Natural killer cell (primary cell): ENCODE data around the gene BLOC1S6. TPM values are rescaled to one million over a fixed set of nuclear protein-coding genes. Genes with fewer than 3 reads are reported as not detected.

Source experiments
- ATAC-seq, 3 donors: fragments of 150-1000 bp in 2 of 3; fragments of 200-7000 bp in 1 of 3; cut with Tn5 transposase; 1 replicate in 1 of 3; 2 replicates in 2 of 3; pipeline ENCODE4 v1.10.0; 2021; ENCODE audit warnings: mild to moderate bottlenecking in 2 of 3, moderate library complexity in 2 of 3
- DNase-seq, 2 donors: peaks; one replicate each; pipeline versions ENCODE4 v3.0.0 to v3.0.0-alpha.2; 2013 to 2021; ENCODE audit warnings: mixed read lengths in 1 of 2
- H3K27ac ChIP-seq: one replicate; pipeline ENCODE4 v1.5.1; 2013; ENCODE audit warnings: mild to moderate bottlenecking, low read length
- H3K27me3 ChIP-seq: one replicate; pipeline ENCODE4 v1.6.1; 2013; ENCODE audit warnings: low read length; ENCODE audit not compliant: control insufficient read depth, insufficient read depth
- H3K36me3 ChIP-seq: one replicate; pipeline ENCODE4 v1.6.1; 2013; ENCODE audit warnings: low read length; ENCODE audit not compliant: control insufficient read depth, insufficient read depth
- H3K4me1 ChIP-seq: one replicate; pipeline ENCODE4 v1.6.1; 2013; ENCODE audit warnings: low read length; ENCODE audit not compliant: control insufficient read depth, insufficient read depth
- H3K4me3 ChIP-seq: one replicate; pipeline ENCODE4 v1.5.1; 2013; ENCODE audit warnings: low read length
- H3K9me3 ChIP-seq: one replicate; pipeline ENCODE4 v1.6.1; 2013; ENCODE audit warnings: low read length; ENCODE audit not compliant: control insufficient read depth, insufficient read depth
- H3K27ac Mint-ChIP-seq, 2 donors: one replicate each; pipeline ENCODE4 v1.8.0; 2022; ENCODE audit warnings: mild to moderate bottlenecking in 2 of 2, mixed read lengths in 2 of 2, moderate library complexity in 1 of 2
- H3K27me3 Mint-ChIP-seq, 2 donors: one replicate each; pipeline ENCODE4 v1.8.0; 2022; ENCODE audit warnings: low read depth in 2 of 2, mixed read lengths in 2 of 2
- H3K36me3 Mint-ChIP-seq: one replicate; pipeline ENCODE4 v1.8.0; 2022; ENCODE audit warnings: mixed read lengths
- H3K4me1 Mint-ChIP-seq, 2 donors: one replicate each; pipeline ENCODE4 v1.8.0; 2022; ENCODE audit warnings: mixed read lengths in 2 of 2
- H3K4me3 Mint-ChIP-seq: one replicate; pipeline ENCODE4 v1.8.0; 2022; ENCODE audit warnings: mild to moderate bottlenecking, moderate library complexity, mixed read lengths
- H3K9me3 Mint-ChIP-seq, 2 donors: one replicate each; pipeline ENCODE4 v1.8.0; 2022; ENCODE audit warnings: mixed read lengths in 2 of 2
- CTCF ChIP-seq: fragments of 200-600 bp; IDR thresholded peaks from one replicate; pipeline ENCODE4 v1.8.0; 2022; ENCODE audit warnings: antibody characterized with exemption
- WGBS: methylation state at CpG from one replicate; pipeline ENCODE4 v1.1.7; 2013; ENCODE audit warnings: missing lambda C conversion rate; ENCODE audit not compliant: insufficient coverage; 5-methylcytosine and 5-hydroxymethylcytosine counted together
- intact Hi-C: fragments of 100-400 bp; cut with micrococcal nuclease; formaldehyde crosslinking; loops from one replicate; pipeline ENCODE4 v1.14.2; 2022
- total RNA-seq, 4 donors: library from RNA; stranded (reverse); fragments of 120-200 nt in 1 of 4; gene quantifications; one replicate each; pipeline versions ENCODE4 v1.2.3 to v1.2.4, GENCODE V29; 2013 to 2022

Gene BLOC1S6
- total RNA-seq, 3 donors from 2014 or later (not counting 1 experiment from before 2014, with no cell fraction given) = 63.4 to 81.3 (median 65.6) TPM

- Histone ChIP-seq H3K4me1 (peaks cover 24% of the 10 kb centered on the region), H3K4me3 (no peak overlapping the region), H3K9me3 (no peaks in the 10 kb centered on the region), H3K27me3 (no peaks in the 10 kb centered on the region), H3K27ac (no peak overlapping the region), H3K36me3 (no peaks in the 10 kb centered on the region)
- no peak for DNase-seq
- 98% methylated on average over 35 of the region's 35 CpGs for WGBS
- no peak for TF ChIP-seq CTCF
- ATAC-seq = no peak
- no peak overlapping the region for H3K4me3 Mint-ChIP-seq
- peaks cover 0 to 3% of the 10 kb centered on the region in 2 donors for H3K9me3 Mint-ChIP-seq
- no peaks in the 10 kb centered on the region for H3K27me3 Mint-ChIP-seq
- no peaks in the 10 kb centered on the region for H3K36me3 Mint-ChIP-seq
- H3K4me1 Mint-ChIP-seq = peaks cover 41 to 50% of the 10 kb centered on the region in 2 donors
- H3K27ac Mint-ChIP-seq = no peak overlapping the region
- intact Hi-C loops = no loop called here
Measured at GRCh38 chr15:45650889-45651525, 63.8 kb downstream of the BLOC1S6 start.

GRCh38 chr15:45653702-45654424, 66.7 kb downstream of the BLOC1S6 start:
- Mint-ChIP-seq H3K36me3 (no peaks in the 10 kb centered on the region), H3K4me3 (no peak overlapping the region), H3K27me3 (no peaks in the 10 kb centered on the region), H3K4me1 (peaks cover 58% of the 10 kb centered on the region in 2 donors), H3K27ac (peak overlapping the region; percentile 6 to 7), H3K9me3 (peaks cover 0 to 3% of the 10 kb centered on the region in 2 donors)
- no peak for DNase-seq
- H3K27ac ChIP-seq = no peak overlapping the region
- H3K36me3 ChIP-seq = peaks cover 2% of the 10 kb centered on the region
- 80% methylated on average over 3 of the region's 3 CpGs for WGBS
- H3K4me3 ChIP-seq = no peak overlapping the region
- ATAC-seq = no peak
- H3K4me1 ChIP-seq = peaks cover 23% of the 10 kb centered on the region
- no peaks in the 10 kb centered on the region for H3K27me3 ChIP-seq
- intact Hi-C loops = no loop called here
- no peaks in the 10 kb centered on the region for H3K9me3 ChIP-seq
- no peak for TF ChIP-seq CTCF

GRCh38 chr15:45654749-45655148, 67.6 kb downstream of the BLOC1S6 start:
- ATAC-seq (no peak), DNase-seq (no peak)
- H3K9me3 ChIP-seq = no peaks in the 10 kb centered on the region
- Mint-ChIP-seq H3K4me3 (no peak overlapping the region), H3K27me3 (no peaks in the 10 kb centered on the region), H3K9me3 (peaks cover 0 to 3% of the 10 kb centered on the region in 2 donors), H3K36me3 (no peaks in the 10 kb centered on the region), H3K4me1 (peaks cover 57 to 63% of the 10 kb centered on the region in 2 donors), H3K27ac (no peak overlapping the region)
- TF ChIP-seq CTCF = no peak
- H3K4me1 ChIP-seq = peaks cover 14% of the 10 kb centered on the region
- H3K36me3 ChIP-seq = peaks cover 8% of the 10 kb centered on the region
- no peak overlapping the region for H3K27ac ChIP-seq
- no peak overlapping the region for H3K4me3 ChIP-seq
- H3K27me3 ChIP-seq = no peaks in the 10 kb centered on the region
- 82% methylated on average over 5 of the region's 6 CpGs for WGBS
- intact Hi-C loops = no loop called here
